Spinal cord (tissue), 10 donors: ENCODE measurements around the gene ALG14. TPM values are rescaled to one million over a fixed set of nuclear protein-coding genes. Genes with fewer than 3 reads are reported as not detected.
A peak's percentile ranks its signal among the peaks of the same experiment; 100 is the strongest.
"Not testable (repeated sequence)": the region's sequence is repeated elsewhere in the genome, so short reads cannot be mapped to it uniquely, and the experiment has no call there.

Experiments used
- DNase-seq, 6 donors: peaks; one replicate each; pipeline versions ENCODE4 v3.0.0 to v3.0.0-alpha.2; 2013 to 2015; ENCODE audit warnings: low spot score in 6 of 6, low read depth in 4 of 6
- H3K27ac ChIP-seq: one replicate; pipeline ENCODE4 v1.5.1; 2013; ENCODE audit warnings: low read depth, low read length, control low read depth
- H3K27me3 ChIP-seq: one replicate; pipeline ENCODE4 v1.6.1; 2013; ENCODE audit warnings: low read length; ENCODE audit not compliant: control insufficient read depth, insufficient read depth
- H3K36me3 ChIP-seq: one replicate; pipeline ENCODE4 v1.6.1; 2013; ENCODE audit warnings: low read length; ENCODE audit not compliant: control insufficient read depth, insufficient read depth
- H3K4me1 ChIP-seq: one replicate; pipeline ENCODE4 v1.6.1; 2013; ENCODE audit warnings: low read length; ENCODE audit not compliant: control insufficient read depth, insufficient read depth
- H3K4me3 ChIP-seq: one replicate; pipeline ENCODE4 v1.5.1; 2013; ENCODE audit warnings: low read depth, low read length, control low read depth
- H3K9me3 ChIP-seq: one replicate; pipeline ENCODE4 v1.6.1; 2013; ENCODE audit warnings: low read length; ENCODE audit not compliant: control insufficient read depth, insufficient read depth
- WGBS: methylation state at CpG from one replicate; pipeline ENCODE4 v1.1.5; 2013; ENCODE audit warnings: missing lambda C conversion rate; ENCODE audit not compliant: insufficient coverage; 5-methylcytosine and 5-hydroxymethylcytosine counted together
- polyA plus RNA-seq, 2 donors: library from polyadenylated mRNA; unstranded; fragments of 120-200 nt; gene quantifications; one replicate each; pipeline ENCODE4 v1.2.1, GENCODE V29; 2013; ENCODE audit not compliant: insufficient read length in 2 of 2
- total RNA-seq, 2 donors: library from RNA; depleted of rRNA in 1 of 2; stranded (reverse); fragments of 120-200 nt in 1 of 2; fragments of >200 nt in 1 of 2; gene quantifications; one replicate each; pipeline versions ENCODE4 v1.2.3 to v1.2.4, GENCODE V29; 2013 to 2014
- donor health status: healthy.

The ALG14 gene
- total and polyA plus RNA-seq, 4 donors: 4.0 to 14.4 (median 8.2) TPM

DNA sequence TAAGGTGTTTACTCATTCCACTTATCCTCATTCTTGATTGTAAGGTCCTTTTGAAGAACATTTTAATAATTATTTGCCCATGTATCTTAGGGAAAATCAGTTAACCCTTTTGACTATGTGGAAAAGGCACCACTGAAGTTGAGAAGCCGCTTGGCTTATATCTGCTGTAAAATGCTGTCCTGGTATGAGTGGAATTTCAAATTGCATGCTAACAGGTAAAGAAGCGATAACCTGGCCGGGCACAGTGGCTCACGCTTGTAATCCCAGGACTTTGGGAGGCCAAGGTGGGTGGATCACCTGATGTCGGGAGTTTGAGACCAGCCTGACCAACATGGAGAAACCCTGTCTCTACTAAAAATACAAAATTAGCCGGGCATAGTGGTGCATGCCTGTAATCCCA, 53.3 kb downstream of the ALG14 start:
- H3K4me1 ChIP-seq: not testable (repeated sequence)

DNA sequence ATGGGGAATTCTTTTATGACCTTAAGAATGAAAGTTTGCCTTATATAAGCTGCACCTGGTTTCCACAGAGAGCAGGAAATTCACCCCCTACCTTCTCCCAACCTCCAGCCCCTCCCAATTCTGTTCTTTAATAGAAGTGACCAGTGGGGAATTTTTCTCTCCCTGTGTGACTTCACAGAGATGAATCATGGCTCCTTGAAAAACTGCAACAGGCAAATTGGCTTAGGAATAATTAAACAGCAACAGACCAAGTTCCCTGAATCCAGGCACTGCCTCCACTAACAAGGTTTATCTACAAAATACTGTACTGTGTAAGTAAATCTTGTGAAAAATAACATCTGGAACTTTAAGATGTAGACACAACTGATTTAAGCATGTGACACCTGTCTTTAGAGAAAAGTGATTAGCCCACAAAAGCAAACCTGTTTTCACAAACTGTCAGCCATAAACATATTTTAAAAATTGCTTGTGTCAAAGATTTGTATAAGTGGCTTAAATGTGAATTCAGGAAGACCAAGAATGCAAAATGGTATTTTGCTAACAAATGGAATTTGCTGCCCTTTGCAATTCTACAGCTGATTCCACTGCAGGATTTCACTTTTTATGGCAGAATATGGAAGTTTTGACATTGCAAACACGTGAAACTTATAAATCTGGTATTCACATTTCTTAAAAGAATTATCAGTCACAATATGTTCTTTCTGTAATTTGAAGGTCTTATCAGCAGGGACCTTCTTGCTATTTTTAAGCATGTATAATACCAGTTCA, 54.0 kb downstream of the ALG14 start:
- Histone ChIP-seq H3K4me3 (no peak overlapping the region), H3K27me3 (no peaks in the 10 kb centered on the region), H3K4me1 (no peaks in the 10 kb centered on the region), H3K9me3 (no peaks in the 10 kb centered on the region), H3K27ac (no peak overlapping the region), H3K36me3 (no peaks in the 10 kb centered on the region)
- WGBS: no CpG with 5 or more reads among the region's 1 CpG
- no peak for DNase-seq

More for the DNA sequence above, 53.3 kb downstream of the ALG14 start:
- not testable (repeated sequence) for H3K9me3 ChIP-seq, DNase-seq, H3K36me3 ChIP-seq, H3K27me3 ChIP-seq, H3K4me3 ChIP-seq, H3K27ac ChIP-seq
- WGBS: 95% methylated on average over 4 of the region's 6 CpGs

DNA sequence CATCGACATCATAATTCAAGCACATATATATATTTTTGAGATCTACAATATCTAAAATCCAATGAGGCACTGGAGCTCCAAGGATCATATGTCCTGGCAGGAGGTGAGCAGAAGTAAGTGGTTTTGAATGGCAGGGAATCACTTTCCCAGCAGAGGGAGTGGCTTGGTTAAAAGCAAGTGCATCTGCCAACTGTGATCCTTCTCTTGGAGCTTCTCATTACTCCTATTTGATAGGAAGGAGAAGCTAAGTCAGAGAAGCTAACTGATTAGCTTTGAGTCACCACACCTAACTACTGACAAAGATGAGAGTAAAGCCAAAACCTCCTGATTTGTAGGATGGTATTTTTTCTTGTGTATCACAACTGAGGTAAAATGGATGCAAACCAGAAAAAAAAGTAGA, 55.0 kb downstream of the ALG14 start:
- no CpG with 5 or more reads among the region's 1 CpG for WGBS
- Histone ChIP-seq H3K4me1 (no peaks in the 10 kb centered on the region), H3K36me3 (no peaks in the 10 kb centered on the region), H3K4me3 (no peak overlapping the region), H3K27ac (no peak overlapping the region), H3K27me3 (no peaks in the 10 kb centered on the region), H3K9me3 (no peaks in the 10 kb centered on the region)
- no peak for DNase-seq

DNA sequence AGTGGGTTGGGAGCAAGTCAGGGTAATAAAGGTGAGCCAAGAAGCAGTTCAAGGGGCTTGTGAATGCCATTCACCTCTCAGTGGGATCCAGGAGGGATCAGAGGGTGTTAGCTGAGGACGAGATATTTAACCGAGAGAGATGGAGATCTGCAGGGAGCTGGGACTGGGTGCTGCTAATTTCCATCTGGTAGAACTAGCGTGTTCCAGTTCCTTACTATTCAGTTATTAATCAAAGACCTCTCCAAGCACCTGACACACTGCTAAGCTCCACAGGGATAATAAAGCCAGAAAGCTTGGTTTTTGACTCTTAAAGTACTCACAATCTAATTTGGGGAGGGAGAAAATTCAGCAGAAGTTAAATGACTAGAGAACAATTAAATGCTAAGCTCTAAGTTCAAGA, 57.7 kb downstream of the ALG14 start:
- DNase-seq: no peak
- no peaks in the 10 kb centered on the region for H3K4me1 ChIP-seq
- H3K36me3 ChIP-seq: no peaks in the 10 kb centered on the region
- 100% methylated on average over 1 of the region's 3 CpGs for WGBS
- H3K4me3 ChIP-seq: no peak overlapping the region
- no peaks in the 10 kb centered on the region for H3K9me3 ChIP-seq
- no peaks in the 10 kb centered on the region for H3K27me3 ChIP-seq
- H3K27ac ChIP-seq: no peak overlapping the region

- no CpG with 5 or more reads among the region's 2 CpGs for WGBS
- no peaks in the 10 kb centered on the region for H3K4me1 ChIP-seq
- no peaks in the 10 kb centered on the region for H3K9me3 ChIP-seq
- peak in 2 of 6 donors; percentile 44 to 60 for DNase-seq
- no peak overlapping the region for H3K4me3 ChIP-seq
- no peaks in the 10 kb centered on the region for H3K36me3 ChIP-seq
- H3K27ac ChIP-seq: peak overlapping the region; percentile 42
- no peaks in the 10 kb centered on the region for H3K27me3 ChIP-seq
Observed at GRCh38 chr1:95013950-95014574, 58.7 kb downstream of the ALG14 start.

DNA sequence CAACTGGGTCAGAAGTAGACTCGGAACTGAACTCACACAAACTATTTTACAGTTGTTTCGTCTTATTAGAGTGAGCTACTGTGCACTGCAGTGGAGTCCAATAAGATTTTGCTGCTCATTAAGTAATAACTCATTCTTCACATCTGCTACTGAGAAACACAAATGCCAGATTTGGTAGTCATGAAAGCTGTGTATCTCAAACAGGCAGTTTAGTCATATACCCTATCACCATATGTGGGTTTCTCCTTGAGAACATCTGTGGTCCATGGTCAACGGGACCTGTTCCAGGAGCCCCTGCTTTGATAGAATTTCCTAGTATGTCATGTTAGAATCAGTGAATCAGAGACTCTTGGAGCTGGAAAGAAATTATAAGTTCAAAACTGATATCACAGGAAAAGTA, 60.4 kb downstream of the ALG14 start:
- H3K27ac ChIP-seq: no peak overlapping the region
- DNase-seq: no peak
- H3K9me3 ChIP-seq: no peaks in the 10 kb centered on the region
- no peaks in the 10 kb centered on the region for H3K4me1 ChIP-seq
- H3K27me3 ChIP-seq: no peaks in the 10 kb centered on the region
- no CpG with 5 or more reads among the region's 3 CpGs for WGBS
- H3K36me3 ChIP-seq: no peaks in the 10 kb centered on the region
- H3K4me3 ChIP-seq: no peak overlapping the region

DNA sequence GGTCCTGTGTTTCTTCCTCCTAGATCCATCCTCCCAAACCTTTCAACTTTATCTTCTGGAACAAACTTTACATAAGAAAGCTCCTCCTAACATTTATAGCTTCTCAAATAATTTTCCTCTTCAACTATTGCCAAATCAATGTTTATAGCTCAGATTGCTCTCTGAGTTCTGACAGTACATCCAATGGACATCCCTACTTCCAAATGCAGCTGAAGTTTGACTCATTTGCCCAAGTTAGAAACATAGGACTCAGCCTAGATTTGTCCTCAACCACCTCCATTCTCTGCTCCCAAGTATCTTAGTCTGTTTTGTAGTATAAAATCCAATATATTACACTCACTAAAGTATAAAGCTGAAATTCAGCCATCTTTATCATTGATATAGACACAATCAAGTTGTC, 62.6 kb downstream of the ALG14 start:
- H3K27me3 ChIP-seq: no peaks in the 10 kb centered on the region
- no peaks in the 10 kb centered on the region for H3K9me3 ChIP-seq
- H3K4me3 ChIP-seq: no peak overlapping the region
- DNase-seq: no peak
- no peaks in the 10 kb centered on the region for H3K4me1 ChIP-seq
- H3K27ac ChIP-seq: no peak overlapping the region
- H3K36me3 ChIP-seq: no peaks in the 10 kb centered on the region

DNA sequence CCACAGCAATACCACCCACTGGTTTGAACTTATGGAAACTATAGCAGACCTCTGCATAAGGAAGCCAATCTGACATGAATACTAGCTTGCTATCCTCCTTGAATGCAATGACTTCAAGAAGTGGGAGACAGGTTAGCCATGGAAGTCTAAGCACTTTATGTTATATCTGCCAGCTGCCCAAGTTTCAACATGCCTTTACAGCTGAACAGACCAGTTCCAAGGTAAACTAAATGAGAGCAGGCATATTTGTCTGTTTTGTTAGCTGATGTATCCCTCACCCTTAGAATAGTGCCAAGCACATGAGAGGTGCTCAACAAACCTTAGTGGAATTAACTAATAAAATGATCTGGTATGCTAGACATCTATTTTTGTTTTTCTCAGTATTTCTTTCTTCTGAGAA, 65.1 kb downstream of the ALG14 start:
- Histone ChIP-seq H3K4me3 (no peak overlapping the region), H3K27me3 (no peaks in the 10 kb centered on the region), H3K4me1 (no peaks in the 10 kb centered on the region), H3K9me3 (no peaks in the 10 kb centered on the region), H3K36me3 (no peaks in the 10 kb centered on the region), H3K27ac (no peak overlapping the region)
- DNase-seq: no peak

DNA sequence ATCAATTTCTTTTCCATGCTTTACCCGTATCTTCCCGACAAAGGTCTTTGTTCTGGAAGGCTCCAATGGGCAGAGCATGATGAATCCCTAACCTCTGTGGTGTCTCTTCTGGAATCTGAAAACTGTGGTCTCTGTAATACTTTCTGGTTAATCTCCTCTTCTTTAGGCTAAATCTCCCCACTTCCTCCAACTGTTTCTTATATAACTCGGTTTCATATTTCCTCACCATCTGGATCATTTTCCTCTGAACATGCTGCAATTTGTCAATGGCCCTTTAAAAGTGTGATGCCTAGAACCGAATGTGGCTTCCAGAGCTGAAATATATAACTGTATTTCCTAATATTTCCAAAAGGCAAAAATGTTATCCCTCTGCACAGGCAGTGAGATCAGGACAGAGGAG, 66.1 kb downstream of the ALG14 start:
- 86% methylated on average over 2 of the region's 4 CpGs for whole genome bisulfite sequencing
- no peak for DNase-seq

DNA sequence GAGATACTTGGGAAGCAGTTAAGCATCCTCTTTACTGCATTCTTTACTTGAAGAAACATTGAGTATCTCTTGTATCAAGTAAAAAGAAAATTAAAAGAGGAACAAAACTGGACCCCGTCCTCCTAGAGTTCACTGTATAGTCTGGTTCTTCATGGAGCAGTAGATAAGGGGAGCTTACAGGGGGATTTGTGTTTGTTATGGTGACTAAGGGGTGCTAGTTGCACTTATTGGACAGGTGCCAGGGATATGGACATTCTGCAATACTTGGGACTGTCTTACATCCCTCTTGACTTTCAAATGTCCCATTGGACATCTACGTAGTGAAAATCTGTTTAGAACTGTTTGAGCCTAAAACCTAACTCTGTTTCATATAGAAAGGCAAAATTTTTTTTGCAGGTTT, 67.2 kb downstream of the ALG14 start:
- no peak overlapping the region for H3K4me3 ChIP-seq
- H3K9me3 ChIP-seq: no peaks in the 10 kb centered on the region
- H3K27ac ChIP-seq: no peak overlapping the region
- H3K27me3 ChIP-seq: no peaks in the 10 kb centered on the region
- DNase-seq: no peak
- H3K36me3 ChIP-seq: no peaks in the 10 kb centered on the region
- peaks cover 4% of the 10 kb centered on the region for H3K4me1 ChIP-seq
- no CpG with 5 or more reads among the region's 2 CpGs for WGBS

More for the DNA sequence above, 66.1 kb downstream of the ALG14 start:
- Histone ChIP-seq H3K4me3 (no peak overlapping the region), H3K27me3 (no peaks in the 10 kb centered on the region), H3K27ac (no peak overlapping the region), H3K36me3 (no peaks in the 10 kb centered on the region), H3K9me3 (no peaks in the 10 kb centered on the region), H3K4me1 (peaks cover 4% of the 10 kb centered on the region)
